22Rv1 (cell line): ENCODE data around the gene LDLR.

Experiments used
- CTCF ChIP-seq: fragments of 450-650 bp; IDR thresholded peaks from 2 replicates; pipeline ENCODE4 v1.5.1; 2017; ENCODE audit warnings: mild to moderate bottlenecking
- ZFX ChIP-seq: fragments of 450-650 bp; IDR thresholded peaks from 2 replicates; pipeline ENCODE4 v1.6.1; 2017; ENCODE audit warnings: antibody characterized with exemption, borderline replicate concordance

GRCh38 chr19:11050323-11051114 is 38.7 kb upstream of the LDLR start:
- TF ChIP-seq CTCF (no peak), ZFX (no peak)
